Esophagus muscularis mucosa (tissue), 3 donors: ENCODE results near the gene STMND1.

Source experiments
- EP300 ChIP-seq: sonication (generic); formaldehyde crosslinking; IDR thresholded peaks from one replicate; pipeline ENCODE4 v1.6.1; 2017; ENCODE audit warnings: antibody characterized with exemption
- TF ChIP-seq, protein P1 (sequence below), 3 experiments: fragments of 200-600 bp in 2 of 3; fragments of 450-650 bp in 1 of 3; sonication (generic) in 2 of 3; IDR thresholded peaks; one replicate each; pipeline ENCODE4 v1.5.1; 2017 to 2019; ENCODE audit warnings: antibody characterized with exemption in 3 of 3, mild to moderate bottlenecking in 2 of 3, moderate library complexity in 1 of 3

- no peak for TF ChIP-seq EP300
- TF ChIP-seq, protein P1, sequence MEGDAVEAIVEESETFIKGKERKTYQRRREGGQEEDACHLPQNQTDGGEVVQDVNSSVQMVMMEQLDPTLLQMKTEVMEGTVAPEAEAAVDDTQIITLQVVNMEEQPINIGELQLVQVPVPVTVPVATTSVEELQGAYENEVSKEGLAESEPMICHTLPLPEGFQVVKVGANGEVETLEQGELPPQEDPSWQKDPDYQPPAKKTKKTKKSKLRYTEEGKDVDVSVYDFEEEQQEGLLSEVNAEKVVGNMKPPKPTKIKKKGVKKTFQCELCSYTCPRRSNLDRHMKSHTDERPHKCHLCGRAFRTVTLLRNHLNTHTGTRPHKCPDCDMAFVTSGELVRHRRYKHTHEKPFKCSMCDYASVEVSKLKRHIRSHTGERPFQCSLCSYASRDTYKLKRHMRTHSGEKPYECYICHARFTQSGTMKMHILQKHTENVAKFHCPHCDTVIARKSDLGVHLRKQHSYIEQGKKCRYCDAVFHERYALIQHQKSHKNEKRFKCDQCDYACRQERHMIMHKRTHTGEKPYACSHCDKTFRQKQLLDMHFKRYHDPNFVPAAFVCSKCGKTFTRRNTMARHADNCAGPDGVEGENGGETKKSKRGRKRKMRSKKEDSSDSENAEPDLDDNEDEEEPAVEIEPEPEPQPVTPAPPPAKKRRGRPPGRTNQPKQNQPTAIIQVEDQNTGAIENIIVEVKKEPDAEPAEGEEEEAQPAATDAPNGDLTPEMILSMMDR (IDR thresholded peaks at IDR 0.05): no peak
Observed at GRCh38 chr6:17064975-17065374, 36.9 kb upstream of the STMND1 start.
